ENCODE data around the gene CDCP1.
A peak's percentile ranks its signal among the peaks of the same experiment; 100 is the strongest.

Gene CDCP1

GRCh38 chr3:45067486-45067885 lies 78.7 kb downstream of the CDCP1 start:
- no peak overlapping the region for H3K4me3 ChIP-seq (ENCODE audit: low read depth, low read length)
- no peak for DNase-seq (ENCODE audit: low read depth)
- TF ChIP-seq CTCF (conservative IDR thresholded peaks at IDR 0.05; ENCODE audit: low read depth, low read length), result no peak

GRCh38 chr3:45066109-45066801 lies 79.9 kb downstream of the CDCP1 start:
- TF ChIP-seq CTCF (conservative IDR thresholded peaks at IDR 0.05; ENCODE audit: low read depth, low read length), result no peak
- H3K4me3 ChIP-seq (ENCODE audit: low read depth, low read length), result no peak overlapping the region
- DNase-seq (ENCODE audit: low read depth), result peak; percentile 38

- no peak for TF ChIP-seq CTCF (conservative IDR thresholded peaks at IDR 0.05; ENCODE audit: low read depth, low read length)
- no peak for DNase-seq (ENCODE audit: low read depth)
- H3K4me3 ChIP-seq (ENCODE audit: low read depth, low read length), result no peak overlapping the region
These were observed 80.8 kb downstream of the CDCP1 start for GRCh38 chr3:45065373-45065720.

GRCh38 chr3:45064512-45065372 lies 81.4 kb downstream of the CDCP1 start:
- no peak for TF ChIP-seq CTCF (conservative IDR thresholded peaks at IDR 0.05; ENCODE audit: low read depth, low read length)
- H3K4me3 ChIP-seq (ENCODE audit: low read depth, low read length), result no peak overlapping the region
- DNase-seq (ENCODE audit: low read depth), result peak; percentile 59

GRCh38 chr3:45062697-45063070 lies 83.5 kb downstream of the CDCP1 start:
- TF ChIP-seq CTCF (conservative IDR thresholded peaks at IDR 0.05; ENCODE audit: low read depth, low read length), result no peak
- no peak for DNase-seq (ENCODE audit: low read depth)
- no peak overlapping the region for H3K4me3 ChIP-seq (ENCODE audit: low read depth, low read length)

GRCh38 chr3:45060165-45060892 lies 85.8 kb downstream of the CDCP1 start:
- no peak overlapping the region for H3K4me3 ChIP-seq (ENCODE audit: low read depth, low read length)
- TF ChIP-seq CTCF (conservative IDR thresholded peaks at IDR 0.05; ENCODE audit: low read depth, low read length), result no peak
- no peak for DNase-seq (ENCODE audit: low read depth)
